ENCODE measurements around the gene KCNQ1.
"Not testable (repeated sequence)": the region's sequence is repeated elsewhere in the genome, so short reads cannot be mapped to it uniquely, and the experiment has no call there.

Gene KCNQ1

DNA sequence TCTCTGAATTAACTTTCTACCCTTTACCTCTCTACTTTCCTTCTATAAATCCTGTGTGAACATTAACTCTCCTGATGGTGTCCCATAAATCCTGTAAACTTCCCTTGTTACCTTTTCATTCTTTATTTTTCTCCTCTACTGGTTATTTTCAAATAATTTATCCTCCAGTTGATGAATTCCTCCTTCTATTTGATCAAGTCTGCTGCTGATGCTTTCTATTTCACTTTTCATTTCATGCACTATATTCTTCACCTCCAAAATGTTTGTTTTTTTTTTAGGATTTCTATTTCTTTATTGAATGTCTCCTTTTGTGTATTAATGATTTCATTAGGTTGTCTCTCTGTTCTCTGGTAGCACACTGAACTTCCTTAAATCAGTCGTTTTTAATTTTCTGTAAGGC is 186.4 kb downstream of the KCNQ1 start:
- Histone ChIP-seq H3K9ac (ENCODE audit: low read length) (no peak overlapping the region), H3K4me3 (ENCODE audit: low read length) (no peak overlapping the region), H3K36me3 (ENCODE audit: control insufficient read depth, insufficient read depth, low read length) (no peaks in the 10 kb centered on the region), H3K27ac (ENCODE audit: low read depth, low read length) (no peak overlapping the region), H3K27me3 (ENCODE audit: control insufficient read depth, insufficient read depth, low read length) (no peaks in the 10 kb centered on the region), H3K4me1 (ENCODE audit: control insufficient read depth, insufficient read depth, low read length) (no peaks in the 10 kb centered on the region)

DNA sequence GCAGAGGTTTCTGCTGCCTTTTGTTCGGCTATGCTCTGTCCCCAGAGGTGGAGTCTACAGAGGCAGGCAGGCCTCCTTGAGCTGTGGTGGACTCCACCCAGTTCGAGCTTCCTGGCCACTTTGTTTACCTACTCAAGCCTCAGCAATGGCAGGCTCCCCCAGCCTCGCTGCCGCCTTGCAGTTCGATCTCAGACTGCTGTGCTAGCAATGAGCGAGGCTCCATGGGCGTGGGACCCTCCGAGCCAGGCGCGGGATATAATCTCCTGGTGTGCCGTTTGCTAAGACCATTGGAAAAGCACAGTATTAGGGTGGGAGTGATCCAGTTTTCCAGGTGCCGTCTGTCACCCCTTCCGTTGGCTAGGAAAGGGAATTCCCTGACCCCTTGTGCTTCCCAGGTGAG is 195.0 kb downstream of the KCNQ1 start:
- not testable (repeated sequence) for H3K4me3 ChIP-seq (ENCODE audit: low read length); H3K36me3 ChIP-seq (ENCODE audit: control insufficient read depth, insufficient read depth, low read length); H3K9ac ChIP-seq (ENCODE audit: low read length)

DNA sequence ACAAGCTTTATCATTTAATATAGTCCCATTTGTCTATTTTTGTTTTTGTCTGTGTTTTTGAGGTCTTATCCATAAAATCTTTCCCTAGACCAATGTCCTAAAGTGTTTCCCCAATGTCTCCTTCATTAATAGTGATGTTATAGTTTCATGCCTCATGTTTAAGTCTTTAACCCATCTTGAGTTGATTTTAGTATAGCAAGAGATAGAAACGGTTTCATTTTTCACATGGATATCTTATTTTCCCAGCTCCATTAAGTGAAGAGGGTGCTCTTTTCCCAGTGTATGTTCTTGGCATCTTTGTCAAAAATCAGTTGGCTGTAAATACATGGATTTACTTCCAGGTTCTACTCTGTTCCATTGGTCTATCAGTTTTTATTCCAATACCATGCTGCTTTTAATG is 196.8 kb downstream of the KCNQ1 start:
- H3K36me3 ChIP-seq (ENCODE audit: control insufficient read depth, insufficient read depth, low read length), result no peaks in the 10 kb centered on the region

More for the DNA sequence above, 195.0 kb downstream of the KCNQ1 start:
- not testable (repeated sequence) for H3K4me1 ChIP-seq (ENCODE audit: control insufficient read depth, insufficient read depth, low read length); H3K27ac ChIP-seq (ENCODE audit: low read depth, low read length); H3K27me3 ChIP-seq (ENCODE audit: control insufficient read depth, insufficient read depth, low read length)

DNA sequence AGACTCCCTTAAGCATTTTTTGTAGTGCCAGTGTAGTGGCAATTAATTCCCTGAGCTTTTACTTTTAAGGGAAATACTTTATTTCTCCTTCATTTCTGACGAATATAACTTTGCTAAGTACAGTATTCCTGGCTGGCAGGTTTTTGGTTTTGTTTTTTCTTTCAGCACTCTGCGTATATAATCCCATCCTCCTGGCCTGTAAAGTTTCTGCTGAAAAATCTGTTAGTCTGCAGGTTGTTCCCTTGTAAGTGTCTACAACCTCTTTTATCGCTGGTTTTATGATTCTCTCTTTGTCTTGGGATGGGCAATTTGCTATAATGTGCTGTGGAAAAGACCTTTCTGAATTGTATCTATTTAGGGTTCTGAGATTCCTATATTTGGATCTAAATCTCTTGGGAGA is 198.9 kb downstream of the KCNQ1 start:
- Histone ChIP-seq H3K4me3 (ENCODE audit: low read length) (no peak overlapping the region), H3K27ac (ENCODE audit: low read depth, low read length) (no peak overlapping the region), H3K4me1 (ENCODE audit: control insufficient read depth, insufficient read depth, low read length) (no peaks in the 10 kb centered on the region), H3K36me3 (ENCODE audit: control insufficient read depth, insufficient read depth, low read length) (no peaks in the 10 kb centered on the region), H3K27me3 (ENCODE audit: control insufficient read depth, insufficient read depth, low read length) (no peaks in the 10 kb centered on the region), H3K9ac (ENCODE audit: low read length) (no peak overlapping the region)

More for the DNA sequence above, 196.8 kb downstream of the KCNQ1 start:
- H3K27ac ChIP-seq (ENCODE audit: low read depth, low read length), result no peak overlapping the region
- H3K4me1 ChIP-seq (ENCODE audit: control insufficient read depth, insufficient read depth, low read length), result no peaks in the 10 kb centered on the region
- H3K4me3 ChIP-seq (ENCODE audit: low read length), result no peak overlapping the region
- H3K27me3 ChIP-seq (ENCODE audit: control insufficient read depth, insufficient read depth, low read length), result no peaks in the 10 kb centered on the region
- H3K9ac ChIP-seq (ENCODE audit: low read length), result no peak overlapping the region

DNA sequence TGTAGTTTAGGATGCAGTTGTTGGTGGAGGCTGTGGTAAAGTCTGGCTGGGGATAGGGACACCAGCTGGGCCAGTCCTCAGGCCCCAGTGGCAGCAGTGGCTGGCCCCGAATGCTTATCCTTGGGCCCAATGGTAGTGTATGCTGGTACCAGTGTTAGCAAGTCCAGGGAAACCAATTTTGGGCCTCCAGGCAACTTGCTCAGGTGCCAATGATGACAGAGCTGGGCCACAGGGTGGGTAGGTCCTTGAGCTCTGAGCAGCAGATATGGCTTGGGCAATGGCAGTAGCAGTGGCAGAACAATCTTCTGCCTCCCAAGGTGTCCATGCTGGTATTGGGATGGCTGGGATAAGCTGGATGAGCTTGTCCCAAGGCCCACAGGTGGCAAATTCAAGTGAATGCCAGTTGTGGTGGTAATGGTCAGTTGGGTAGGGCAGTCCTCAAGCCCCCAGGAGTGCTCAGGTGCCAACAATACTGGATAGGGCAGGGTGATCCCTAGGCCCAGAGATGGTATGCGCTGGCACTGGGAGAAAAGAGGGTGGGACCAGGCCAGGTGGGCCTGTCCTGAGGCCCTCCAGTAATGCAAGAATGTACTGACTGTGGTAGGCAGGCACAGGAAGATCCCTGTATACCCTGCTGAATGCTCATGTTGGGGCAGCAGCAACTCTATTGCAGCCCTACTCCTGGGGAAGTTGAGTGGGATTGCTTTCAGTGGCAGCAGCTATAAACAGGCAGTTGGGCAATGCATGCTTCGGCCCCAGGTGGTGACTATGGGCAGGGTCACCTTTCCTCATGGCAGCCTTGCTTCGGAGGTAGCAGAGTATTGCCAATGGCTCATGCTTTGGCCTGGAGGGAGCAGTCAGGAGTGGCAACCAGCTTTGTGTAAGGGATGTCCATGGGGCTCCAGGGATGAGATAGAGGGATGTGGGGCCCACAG is 200.3 kb downstream of the KCNQ1 start:
- Histone ChIP-seq H3K27me3 (ENCODE audit: control insufficient read depth, insufficient read depth, low read length) (no peaks in the 10 kb centered on the region), H3K9ac (ENCODE audit: low read length) (no peak overlapping the region), H3K4me3 (ENCODE audit: low read length) (no peak overlapping the region), H3K27ac (ENCODE audit: low read depth, low read length) (no peak overlapping the region), H3K36me3 (ENCODE audit: control insufficient read depth, insufficient read depth, low read length) (no peaks in the 10 kb centered on the region), H3K4me1 (ENCODE audit: control insufficient read depth, insufficient read depth, low read length) (no peaks in the 10 kb centered on the region)

DNA sequence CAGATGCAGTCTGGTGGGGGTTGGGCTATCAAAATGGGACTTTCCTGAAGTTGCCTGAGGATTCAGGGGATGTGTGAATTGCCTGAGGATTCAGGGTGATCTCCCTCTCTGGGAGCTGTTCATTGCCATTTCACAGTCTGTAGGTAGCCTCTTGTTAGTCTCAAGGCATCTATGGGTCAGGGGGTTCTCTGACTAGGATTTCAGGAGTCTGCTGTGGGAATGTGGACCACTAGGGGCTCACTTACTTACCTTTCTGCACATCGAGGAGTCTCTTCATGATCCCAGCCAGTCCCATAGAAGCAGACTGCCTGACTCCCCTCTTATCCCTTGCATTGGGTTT is 200.9 kb downstream of the KCNQ1 start:
- H3K36me3 ChIP-seq (ENCODE audit: control insufficient read depth, insufficient read depth, low read length), result no peaks in the 10 kb centered on the region
- no peaks in the 10 kb centered on the region for H3K27me3 ChIP-seq (ENCODE audit: control insufficient read depth, insufficient read depth, low read length)
- no peaks in the 10 kb centered on the region for H3K4me1 ChIP-seq (ENCODE audit: control insufficient read depth, insufficient read depth, low read length)
- no peak overlapping the region for H3K27ac ChIP-seq (ENCODE audit: low read depth, low read length)
- no peak overlapping the region for H3K4me3 ChIP-seq (ENCODE audit: low read length)
- H3K9ac ChIP-seq (ENCODE audit: low read length), result no peak overlapping the region

DNA sequence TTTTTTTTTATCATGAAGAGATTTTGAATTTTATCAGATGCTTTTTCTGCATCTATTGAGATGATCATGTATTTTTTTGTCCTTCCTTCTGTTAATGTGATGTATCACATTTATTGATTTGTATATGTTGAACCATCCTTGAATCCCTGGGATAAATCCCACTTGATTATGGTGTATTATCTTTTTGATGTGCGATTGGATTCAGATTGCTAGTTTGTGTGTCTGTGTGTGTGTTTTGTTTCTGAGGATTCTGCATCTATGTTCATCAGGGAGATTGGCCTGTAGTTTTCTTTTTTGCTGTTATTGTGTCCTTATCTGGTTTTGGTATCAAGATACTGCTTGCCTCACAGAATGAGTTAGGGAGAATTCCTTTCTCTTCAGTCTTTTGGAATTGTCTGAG is 202.4 kb downstream of the KCNQ1 start:
- H3K27ac ChIP-seq (ENCODE audit: low read depth, low read length), result no peak overlapping the region
- H3K4me3 ChIP-seq (ENCODE audit: low read length), result no peak overlapping the region
- H3K4me1 ChIP-seq (ENCODE audit: control insufficient read depth, insufficient read depth, low read length), result no peaks in the 10 kb centered on the region
- no peaks in the 10 kb centered on the region for H3K36me3 ChIP-seq (ENCODE audit: control insufficient read depth, insufficient read depth, low read length)
- no peak overlapping the region for H3K9ac ChIP-seq (ENCODE audit: low read length)
- H3K27me3 ChIP-seq (ENCODE audit: control insufficient read depth, insufficient read depth, low read length), result no peaks in the 10 kb centered on the region

DNA sequence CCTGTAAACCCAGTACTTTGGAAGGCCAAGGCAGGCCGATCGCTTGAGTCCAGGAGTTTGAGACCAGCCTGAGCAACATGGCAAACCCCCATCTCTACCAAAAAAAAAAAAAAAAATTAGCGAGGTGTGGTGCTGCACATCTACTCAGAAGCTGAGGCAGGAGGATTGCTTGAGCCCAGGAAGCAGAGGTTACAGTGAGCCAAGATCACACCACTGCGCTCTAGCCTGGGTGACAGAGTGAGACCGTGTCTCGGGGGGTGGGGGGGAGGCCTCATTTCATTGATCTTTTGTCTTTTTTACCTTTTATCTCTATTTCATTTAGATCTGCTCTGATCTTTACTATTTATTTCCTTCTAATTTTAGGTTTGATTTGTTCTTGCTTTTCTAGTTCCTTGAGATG is 203.1 kb downstream of the KCNQ1 start:
- H3K36me3 ChIP-seq (ENCODE audit: control insufficient read depth, insufficient read depth, low read length), result no peaks in the 10 kb centered on the region
- H3K4me1 ChIP-seq (ENCODE audit: control insufficient read depth, insufficient read depth, low read length), result no peaks in the 10 kb centered on the region
- H3K4me3 ChIP-seq (ENCODE audit: low read length), result no peak overlapping the region
- H3K27me3 ChIP-seq (ENCODE audit: control insufficient read depth, insufficient read depth, low read length), result no peaks in the 10 kb centered on the region
- no peak overlapping the region for H3K27ac ChIP-seq (ENCODE audit: low read depth, low read length)
- no peak overlapping the region for H3K9ac ChIP-seq (ENCODE audit: low read length)

DNA sequence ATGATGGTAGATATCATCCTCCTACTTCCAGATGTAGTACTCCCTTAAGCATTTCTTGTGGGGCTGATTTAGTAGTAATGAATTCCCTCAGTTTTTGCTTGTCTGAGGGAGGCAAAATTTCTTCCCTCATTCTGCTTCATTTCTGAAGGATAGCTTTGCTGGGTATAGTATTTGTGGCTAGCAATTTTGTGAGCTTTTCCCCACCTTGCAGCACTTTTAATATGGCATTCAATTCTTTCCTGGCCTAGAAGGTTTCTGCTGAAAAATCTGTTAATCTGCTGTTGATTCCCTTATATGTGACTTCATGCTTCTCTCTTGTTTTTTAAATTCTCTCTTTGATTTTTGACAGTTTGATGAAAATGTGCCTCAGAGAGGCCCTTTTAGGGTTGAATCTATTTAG is 204.6 kb downstream of the KCNQ1 start:
- no peak overlapping the region for H3K4me3 ChIP-seq (ENCODE audit: low read length)
- no peaks in the 10 kb centered on the region for H3K36me3 ChIP-seq (ENCODE audit: control insufficient read depth, insufficient read depth, low read length)
- H3K27ac ChIP-seq (ENCODE audit: low read depth, low read length), result no peak overlapping the region
- no peaks in the 10 kb centered on the region for H3K4me1 ChIP-seq (ENCODE audit: control insufficient read depth, insufficient read depth, low read length)
- H3K27me3 ChIP-seq (ENCODE audit: control insufficient read depth, insufficient read depth, low read length), result no peaks in the 10 kb centered on the region
- no peak overlapping the region for H3K9ac ChIP-seq (ENCODE audit: low read length)

DNA sequence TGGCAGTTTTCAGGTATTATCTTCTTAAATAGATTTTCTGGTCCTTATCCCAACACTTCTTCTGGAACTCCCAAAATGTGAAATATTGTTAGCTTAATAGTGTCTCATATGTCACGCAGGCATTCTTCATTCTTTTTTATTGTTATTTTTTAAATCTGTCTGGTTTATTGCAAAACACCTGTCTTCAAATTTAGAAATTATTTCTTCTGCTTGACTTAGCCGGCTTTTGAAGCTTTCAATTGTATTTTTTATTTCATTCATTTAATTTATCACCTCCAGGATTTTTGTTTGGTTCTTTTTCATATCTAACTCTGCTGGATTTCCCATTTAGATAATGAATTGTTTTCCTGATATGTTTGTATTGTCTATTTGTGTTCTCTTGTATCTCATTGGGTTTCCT is 205.0 kb downstream of the KCNQ1 start:
- Histone ChIP-seq H3K36me3 (ENCODE audit: control insufficient read depth, insufficient read depth, low read length) (no peaks in the 10 kb centered on the region), H3K4me3 (ENCODE audit: low read length) (no peak overlapping the region), H3K9ac (ENCODE audit: low read length) (no peak overlapping the region), H3K27ac (ENCODE audit: low read depth, low read length) (no peak overlapping the region), H3K27me3 (ENCODE audit: control insufficient read depth, insufficient read depth, low read length) (no peaks in the 10 kb centered on the region), H3K4me1 (ENCODE audit: control insufficient read depth, insufficient read depth, low read length) (no peaks in the 10 kb centered on the region)

DNA sequence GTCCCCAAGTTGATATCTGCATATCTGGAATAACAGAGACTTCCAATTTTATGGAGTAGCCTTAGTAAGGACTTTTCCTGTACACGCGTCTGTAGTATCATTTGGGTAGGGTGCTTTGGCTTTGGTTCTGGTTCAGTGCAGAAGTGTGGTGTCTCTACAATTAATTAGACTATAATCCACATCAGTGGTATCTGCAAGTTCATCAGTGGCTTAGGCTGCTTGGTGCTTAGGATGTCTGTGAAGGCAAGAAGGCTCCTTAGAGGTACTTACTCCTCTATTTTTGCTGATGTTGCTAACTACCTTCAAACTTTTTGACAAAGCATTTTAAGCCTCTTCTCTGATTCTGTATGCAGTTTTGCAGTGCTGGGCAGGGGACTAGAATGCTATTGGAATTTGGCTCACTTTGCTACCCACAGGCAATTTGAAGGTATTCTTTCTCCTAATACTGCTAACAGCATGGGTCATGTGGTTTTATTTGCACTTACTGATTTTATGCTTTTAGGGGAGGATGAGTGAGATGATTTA is 205.6 kb downstream of the KCNQ1 start:
- H3K9ac ChIP-seq (ENCODE audit: low read length), result no peak overlapping the region
- H3K36me3 ChIP-seq (ENCODE audit: control insufficient read depth, insufficient read depth, low read length), result no peaks in the 10 kb centered on the region

DNA sequence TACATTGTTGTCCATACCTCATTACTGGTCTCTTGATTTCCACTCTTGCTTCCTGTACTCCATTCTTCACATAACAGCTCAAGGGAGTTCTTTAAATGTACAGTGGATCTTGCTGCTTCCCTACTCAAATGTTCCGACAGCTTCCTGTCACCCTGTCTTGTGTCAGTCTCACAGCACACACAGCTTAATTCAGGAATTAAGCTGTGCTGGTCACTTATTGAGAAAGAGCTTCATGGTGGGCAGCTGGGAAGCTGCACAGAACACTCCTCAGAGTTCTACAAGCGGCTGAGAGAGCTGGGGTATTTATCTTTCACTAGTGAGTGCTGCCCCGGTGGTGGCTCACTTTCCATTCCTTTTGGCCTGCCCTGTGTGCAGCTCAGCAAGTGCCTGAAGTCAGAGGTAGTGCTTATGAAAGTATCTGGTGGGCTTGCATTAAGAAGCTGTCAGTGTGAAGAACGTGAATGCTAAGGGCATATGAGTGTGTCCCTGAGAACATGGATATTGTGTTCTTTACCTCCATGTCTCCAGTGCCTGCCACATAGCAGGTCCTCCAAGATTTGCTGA is 206.3 kb downstream of the KCNQ1 start:
- no peak overlapping the region for H3K27ac ChIP-seq (ENCODE audit: low read depth, low read length)
- H3K4me3 ChIP-seq (ENCODE audit: low read length), result no peak overlapping the region
- H3K36me3 ChIP-seq (ENCODE audit: control insufficient read depth, insufficient read depth, low read length), result no peaks in the 10 kb centered on the region
- no peak overlapping the region for H3K9ac ChIP-seq (ENCODE audit: low read length)
- no peaks in the 10 kb centered on the region for H3K27me3 ChIP-seq (ENCODE audit: control insufficient read depth, insufficient read depth, low read length)
- no peaks in the 10 kb centered on the region for H3K4me1 ChIP-seq (ENCODE audit: control insufficient read depth, insufficient read depth, low read length)

More for the DNA sequence above, 205.6 kb downstream of the KCNQ1 start:
- no peak overlapping the region for H3K27ac ChIP-seq (ENCODE audit: low read depth, low read length)
- H3K4me3 ChIP-seq (ENCODE audit: low read length), result no peak overlapping the region
- no peaks in the 10 kb centered on the region for H3K27me3 ChIP-seq (ENCODE audit: control insufficient read depth, insufficient read depth, low read length)
- no peaks in the 10 kb centered on the region for H3K4me1 ChIP-seq (ENCODE audit: control insufficient read depth, insufficient read depth, low read length)

DNA sequence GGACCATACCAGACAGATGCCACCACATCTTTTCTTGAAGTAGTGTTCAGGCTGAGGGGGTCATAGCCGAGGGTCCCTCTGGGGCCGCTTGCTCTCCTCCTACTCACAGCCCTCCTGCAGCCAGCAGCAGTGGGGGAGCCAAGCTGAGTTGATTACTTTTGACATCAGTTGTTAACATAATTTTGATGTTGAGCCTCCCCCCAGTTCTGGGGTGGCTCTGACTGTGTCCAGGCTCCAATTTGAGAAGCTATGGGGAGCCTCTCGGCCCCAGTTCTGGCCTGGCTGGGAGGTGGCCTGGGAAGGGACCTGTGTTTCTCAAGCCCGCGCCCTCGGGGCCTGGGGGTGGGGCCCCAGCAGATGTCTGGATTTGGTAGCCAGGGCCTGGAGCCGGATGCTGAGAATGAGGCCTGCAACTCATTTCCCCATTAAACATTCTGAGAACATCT is 207.0 kb downstream of the KCNQ1 start:
- no peak overlapping the region for H3K27ac ChIP-seq (ENCODE audit: low read depth, low read length)
- no peak overlapping the region for H3K9ac ChIP-seq (ENCODE audit: low read length)

More for the DNA sequence above, 207.0 kb downstream of the KCNQ1 start:
- Histone ChIP-seq H3K36me3 (ENCODE audit: control insufficient read depth, insufficient read depth, low read length) (no peaks in the 10 kb centered on the region), H3K4me3 (ENCODE audit: low read length) (no peak overlapping the region), H3K4me1 (ENCODE audit: control insufficient read depth, insufficient read depth, low read length) (no peaks in the 10 kb centered on the region), H3K27me3 (ENCODE audit: control insufficient read depth, insufficient read depth, low read length) (no peaks in the 10 kb centered on the region)
